Transverse colon (tissue), 4 donors: ENCODE results near the gene SCAMP1. TPM values are rescaled to one million over a fixed set of nuclear protein-coding genes. Genes with fewer than 3 reads are reported as not detected.

Experiments
- DNase-seq: peaks from one replicate; pipeline ENCODE4 v3.0.0-alpha.2; 2019
- H3K27ac ChIP-seq, 4 donors: fragments of 200-600 bp; sonication (generic); 2 replicates each; pipeline ENCODE4 v1.5.1; 2016 to 2018; ENCODE audit warnings: inconsistent platforms in 4 of 4
- H3K27me3 ChIP-seq: fragments of 200-600 bp; sonication (generic); 2 replicates; pipeline ENCODE4 v1.5.1; 2017; ENCODE audit warnings: inconsistent platforms
- H3K36me3 ChIP-seq, 4 donors: fragments of 200-600 bp; sonication (generic); 2 replicates each; pipeline ENCODE4 v1.5.1; 2017 to 2019; ENCODE audit warnings: inconsistent platforms in 4 of 4
- H3K4me1 ChIP-seq, 4 donors: fragments of 200-600 bp; sonication (generic); 2 replicates each; pipeline ENCODE4 v1.5.1; 2017 to 2020; ENCODE audit warnings: inconsistent platforms in 4 of 4
- H3K4me3 ChIP-seq, 4 donors: fragments of 200-600 bp; sonication (generic); 1 replicate in 1 of 4; 2 replicates in 3 of 4; pipeline versions ENCODE4 v1.5.1 to v1.6.1; 2017 to 2019; ENCODE audit warnings: inconsistent platforms in 4 of 4
- H3K9me3 ChIP-seq, 2 donors: fragments of 200-600 bp; sonication (generic); 2 replicates each; pipeline ENCODE4 v1.5.1; 2017 to 2019; ENCODE audit warnings: inconsistent platforms in 2 of 2
- CTCF ChIP-seq, 5 experiments: fragments of 200-600 bp in 3 of 5; fragments of 450-650 bp in 2 of 5; sonication (generic) in 3 of 5; IDR thresholded peaks; 1 replicate in 2 of 5; 2 replicates in 3 of 5; pipeline ENCODE4 v1.5.1; 2016 to 2017; ENCODE audit warnings: antibody characterized with exemption in 5 of 5, inconsistent platforms in 3 of 5, mild to moderate bottlenecking in 2 of 5, moderate library complexity in 1 of 5
- EP300 ChIP-seq: sonication (generic); formaldehyde crosslinking; IDR thresholded peaks from one replicate; pipeline ENCODE4 v1.6.1; 2017; ENCODE audit warnings: antibody characterized with exemption, low read depth
- POLR2A ChIP-seq: fragments of 450-650 bp; IDR thresholded peaks from one replicate; pipeline ENCODE4 v1.6.1; 2016; ENCODE audit warnings: antibody characterized with exemption, mild to moderate bottlenecking, moderate library complexity
- POLR2AphosphoS5 ChIP-seq, 3 donors: sonication (generic); formaldehyde crosslinking; IDR thresholded peaks; one replicate each; pipeline ENCODE4 v1.6.1; 2016; ENCODE audit warnings: antibody characterized with exemption in 3 of 3
- WGBS, 2 donors: methylation state at CpG; one replicate each; pipeline ENCODE4 v1.1.5; 2018; ENCODE audit warnings: low coverage in 1 of 2; 5-methylcytosine and 5-hydroxymethylcytosine counted together
- in situ Hi-C, 4 donors: fragments of 200-750 bp; cut with MboI; loops; one replicate each; pipeline versions ENCODE4 v1.15.0 to v1.15.1; 2017; ENCODE audit warnings: low sequenced_read_pairs in 3 of 4, low pct_ligation_motif_present in 1 of 4, low pct_unique_long_range_greater_than_20kb in 1 of 4
- intact Hi-C: fragments of 100-400 bp; cut with DNase I; formaldehyde crosslinking; loops from one replicate; pipeline ENCODE4 v1.15.1; 2023; ENCODE audit warnings: low total_unique reads
- total RNA-seq, 4 donors: library from RNA; depleted of rRNA; stranded (reverse); fragments of >200 nt; gene quantifications; one replicate each; pipeline ENCODE4 v1.1.0, GENCODE V29; 2016

SCAMP1 gene
- total RNA-seq, 4 donors from 2014 or later, result 10.5 to 24.7 (median 21.8) TPM

GRCh38 chr5:78522476-78523260 lies 162.3 kb downstream of the SCAMP1 start:
- no peaks in the 10 kb centered on the region for H3K36me3 ChIP-seq
- no peak for DNase-seq
- H3K9me3 ChIP-seq, result no peaks in the 10 kb centered on the region
- H3K4me1 ChIP-seq, result peaks cover 6 to 62% (median 15%) of the 10 kb centered on the region in 4 donors
- WGBS, 2 donors, result 61 to 83% methylated on average over 6 to 9 of the region's 9 CpGs
- H3K27ac ChIP-seq, result peak overlapping the region in 1 of 4 donors; percentile 27
- in situ Hi-C loops, result no loop called here
- intact Hi-C loops, result no loop called here
- TF ChIP-seq EP300 (no peak), POLR2AphosphoS5 (IDR thresholded peaks at IDR 0.05) (no peak), POLR2A (no peak), CTCF (IDR thresholded peaks at IDR 0.05) (no peak)
- H3K27me3 ChIP-seq, result no peaks in the 10 kb centered on the region
- H3K4me3 ChIP-seq, result no peak overlapping the region

- 74 to 85% methylated on average over 9 to 15 of the region's 15 CpGs for WGBS, 2 donors
- TF ChIP-seq POLR2AphosphoS5 (IDR thresholded peaks at IDR 0.05), result no peak
- TF ChIP-seq EP300, result no peak
- TF ChIP-seq CTCF (IDR thresholded peaks at IDR 0.05), result no peak
- TF ChIP-seq POLR2A, result no peak
- Histone ChIP-seq H3K27ac (peak overlapping the region; percentile 27 to 68 (median 40)), H3K4me1 (peaks cover 4 to 65% (median 15%) of the 10 kb centered on the region in 4 donors), H3K9me3 (no peaks in the 10 kb centered on the region), H3K4me3 (no peak overlapping the region), H3K27me3 (no peaks in the 10 kb centered on the region), H3K36me3 (no peaks in the 10 kb centered on the region)
- in situ Hi-C loops, result no loop called here
- intact Hi-C loops, result no loop called here
- DNase-seq, result no peak
These were observed 163.1 kb downstream of the SCAMP1 start for GRCh38 chr5:78523314-78524193.

DNA sequence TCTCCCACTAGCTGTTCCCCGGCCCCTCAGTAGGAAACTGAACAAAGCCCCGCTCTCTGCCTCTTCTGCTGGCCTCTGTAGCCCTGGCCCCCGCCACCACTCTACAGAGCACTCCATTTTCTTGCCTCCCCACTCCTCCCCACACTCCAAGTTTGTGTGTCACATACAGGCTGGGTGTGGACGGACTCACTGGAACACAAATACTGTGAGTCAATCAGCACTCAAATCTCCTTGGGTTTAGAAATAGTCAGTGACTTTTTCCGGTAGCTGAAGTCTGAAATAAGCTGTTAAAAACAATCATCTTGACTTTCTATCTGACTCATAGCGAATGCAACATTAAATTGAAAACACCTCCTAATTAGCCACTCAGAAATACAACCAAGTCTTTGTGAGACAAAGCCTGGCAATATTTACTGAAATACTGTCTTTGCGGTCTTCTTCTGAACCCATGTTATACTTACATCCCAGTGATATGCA lies 165.7 kb downstream of the SCAMP1 start:
- TF ChIP-seq EP300 (no peak), POLR2AphosphoS5 (IDR thresholded peaks at IDR 0.05) (no peak), CTCF (IDR thresholded peaks at IDR 0.05) (no peak), POLR2A (no peak)
- no peaks in the 10 kb centered on the region for H3K27me3 ChIP-seq
- no peaks in the 10 kb centered on the region for H3K9me3 ChIP-seq
- no peaks in the 10 kb centered on the region for H3K36me3 ChIP-seq
- whole genome bisulfite sequencing, 2 donors, result 79 to 80% methylated on average over 7 of the region's 7 CpGs
- intact Hi-C loops, result no loop called here
- no peak overlapping the region for H3K4me3 ChIP-seq
- H3K27ac ChIP-seq, result peak overlapping the region; percentile 68 to 82 (median 76)
- H3K4me1 ChIP-seq, result peaks cover 0 to 57% (median 10%) of the 10 kb centered on the region in 4 donors
- DNase-seq, result no peak
- in situ Hi-C loops, result loop anchor here in 1 of 4 donors (25.0 kb wide), 1 partner anchor 461 kb away; the partner anchor contains the start of gene ARSB
